Measurements from ENCODE around the gene RBP3. TPM values are rescaled to one million over a fixed set of nuclear protein-coding genes. Genes with fewer than 3 reads are reported as not detected.

RBP3 gene
- total RNA-seq, 1 donor from 2014 or later = not detected

DNA sequence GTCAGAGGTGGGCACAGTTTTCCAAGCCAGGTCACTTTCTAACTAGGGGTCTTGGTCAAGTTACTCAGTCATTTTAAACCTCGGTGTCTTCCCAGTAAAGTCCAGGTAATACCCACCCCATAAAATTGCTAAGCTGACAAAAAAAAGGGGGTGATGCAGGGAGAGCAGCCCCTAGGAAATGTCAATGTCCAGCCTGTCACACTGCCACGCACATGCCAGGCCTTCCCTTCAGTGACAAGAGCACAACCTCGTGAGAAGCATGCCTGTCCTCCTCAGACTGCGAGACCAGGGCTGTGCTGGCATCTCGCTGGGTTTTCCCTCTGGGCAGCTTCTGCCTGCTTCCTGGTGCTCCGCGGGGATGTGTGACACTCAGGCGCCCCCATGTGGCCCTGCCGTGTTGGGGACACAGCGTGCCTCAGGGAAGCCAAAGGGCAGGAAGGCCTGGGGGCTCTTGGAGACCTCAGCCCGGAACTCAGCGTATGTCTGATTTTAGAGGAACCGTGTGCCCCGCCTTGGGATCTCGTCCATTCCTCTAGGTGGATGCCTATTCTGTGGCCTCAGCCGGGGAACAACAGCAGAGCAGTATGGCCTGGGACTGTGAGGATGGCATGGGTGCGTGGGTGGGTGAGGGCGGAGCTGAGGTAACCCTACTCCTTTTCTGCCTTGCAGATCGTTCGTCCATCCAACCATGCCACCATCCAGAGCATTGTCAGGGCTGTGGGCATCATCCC lies 36.1 kb upstream of the RBP3 start:
- no peak overlapping the region for H3K27ac Mint-ChIP-seq
- CTCF ChIA-PET = interaction anchor here (0.6 to 4.7 kb wide), 13 partner anchors 12 to 319 kb away, joined by 3 to 70 read pairs (median 4); no protein-coding TSS in a partner anchor
- intact Hi-C loops (cut with micrococcal nuclease) = loop anchor here (1.0 kb wide), 1 partner anchor 265 kb away; no protein-coding TSS in a partner anchor
- POLR2A ChIA-PET = no interaction called here
- H3K4me3 Mint-ChIP-seq = no peak overlapping the region
- no peaks in the 10 kb centered on the region for H3K27me3 Mint-ChIP-seq
- no peaks in the 10 kb centered on the region for H3K9me3 Mint-ChIP-seq
- no peaks in the 10 kb centered on the region for H3K4me1 Mint-ChIP-seq
- DNase-seq = peak; percentile 58
- ATAC-seq (ENCODE audit: low read depth) = peak; percentile 84
- TF ChIP-seq, protein P1, sequence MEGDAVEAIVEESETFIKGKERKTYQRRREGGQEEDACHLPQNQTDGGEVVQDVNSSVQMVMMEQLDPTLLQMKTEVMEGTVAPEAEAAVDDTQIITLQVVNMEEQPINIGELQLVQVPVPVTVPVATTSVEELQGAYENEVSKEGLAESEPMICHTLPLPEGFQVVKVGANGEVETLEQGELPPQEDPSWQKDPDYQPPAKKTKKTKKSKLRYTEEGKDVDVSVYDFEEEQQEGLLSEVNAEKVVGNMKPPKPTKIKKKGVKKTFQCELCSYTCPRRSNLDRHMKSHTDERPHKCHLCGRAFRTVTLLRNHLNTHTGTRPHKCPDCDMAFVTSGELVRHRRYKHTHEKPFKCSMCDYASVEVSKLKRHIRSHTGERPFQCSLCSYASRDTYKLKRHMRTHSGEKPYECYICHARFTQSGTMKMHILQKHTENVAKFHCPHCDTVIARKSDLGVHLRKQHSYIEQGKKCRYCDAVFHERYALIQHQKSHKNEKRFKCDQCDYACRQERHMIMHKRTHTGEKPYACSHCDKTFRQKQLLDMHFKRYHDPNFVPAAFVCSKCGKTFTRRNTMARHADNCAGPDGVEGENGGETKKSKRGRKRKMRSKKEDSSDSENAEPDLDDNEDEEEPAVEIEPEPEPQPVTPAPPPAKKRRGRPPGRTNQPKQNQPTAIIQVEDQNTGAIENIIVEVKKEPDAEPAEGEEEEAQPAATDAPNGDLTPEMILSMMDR (IDR thresholded peaks at IDR 0.05) = peak; percentile 52
- no peaks in the 10 kb centered on the region for H3K36me3 Mint-ChIP-seq (ENCODE audit: low read depth)

DNA sequence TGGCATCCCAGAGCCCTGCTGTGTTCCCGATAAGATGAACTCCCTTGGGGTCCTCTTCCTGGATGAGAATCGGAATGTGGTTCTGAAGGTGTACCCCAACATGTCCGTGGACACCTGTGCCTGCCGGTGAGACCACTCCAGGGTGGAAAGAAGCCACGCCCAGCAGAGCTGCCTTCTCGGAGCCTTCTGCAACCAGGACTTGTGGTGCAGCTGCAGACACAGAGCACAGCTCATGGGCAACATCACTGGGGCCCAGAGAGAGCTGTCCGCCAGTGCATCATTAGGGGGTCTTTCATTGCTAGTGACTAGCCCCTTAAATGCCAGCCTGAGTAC lies 35.5 kb upstream of the RBP3 start:
- H3K4me1 Mint-ChIP-seq = no peaks in the 10 kb centered on the region
- CTCF ChIA-PET = interaction anchor here (0.8 to 4.7 kb wide), 5 partner anchors 11 to 287 kb away, joined by 4 to 70 read pairs (median 5); no protein-coding TSS in a partner anchor
- no peak overlapping the region for H3K27ac Mint-ChIP-seq
- H3K36me3 Mint-ChIP-seq (ENCODE audit: low read depth) = no peaks in the 10 kb centered on the region
- TF ChIP-seq, protein P1 (IDR thresholded peaks at IDR 0.05) = no peak
- no peaks in the 10 kb centered on the region for H3K9me3 Mint-ChIP-seq
- DNase-seq = no peak
- H3K27me3 Mint-ChIP-seq = no peaks in the 10 kb centered on the region
- ATAC-seq (ENCODE audit: low read depth) = no peak
- intact Hi-C loops (cut with micrococcal nuclease) = loop anchor here (1.0 kb wide), 1 partner anchor 265 kb away; no protein-coding TSS in a partner anchor
- H3K4me3 Mint-ChIP-seq = no peak overlapping the region
- POLR2A ChIA-PET = no interaction called here

DNA sequence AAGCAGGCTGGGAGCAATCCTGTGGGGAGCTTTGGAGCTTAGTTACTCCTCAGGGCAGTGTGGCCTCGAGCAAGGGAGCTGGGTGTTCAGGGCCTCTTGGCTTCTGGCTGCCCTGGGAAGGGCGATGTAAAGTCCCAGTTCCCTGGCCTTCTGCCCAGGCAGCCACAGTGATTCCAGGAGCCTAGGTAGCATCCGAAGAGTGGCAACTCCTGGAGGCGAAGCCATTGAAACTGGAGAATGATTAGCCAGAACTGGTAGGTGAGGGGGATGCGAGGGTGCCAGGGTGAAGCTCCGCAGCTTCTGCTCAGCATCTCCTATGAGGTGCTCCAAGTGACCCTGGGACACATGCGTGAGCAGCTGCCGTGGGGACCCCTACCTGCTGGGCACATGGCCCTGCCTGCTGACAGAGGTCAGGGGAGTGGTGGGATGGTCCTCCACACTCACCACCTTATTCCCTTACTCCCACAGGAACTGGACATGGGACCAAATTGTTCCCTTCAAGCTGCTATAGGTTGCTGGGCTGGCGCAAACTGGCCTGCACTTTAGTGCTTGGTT lies 33.7 kb upstream of the RBP3 start:
- H3K36me3 Mint-ChIP-seq (ENCODE audit: low read depth) = no peaks in the 10 kb centered on the region
- H3K27ac Mint-ChIP-seq = no peak overlapping the region
- ChIA-PET POLR2A (no interaction called here), CTCF (interaction anchor here (0.6 to 4.7 kb wide), 3 partner anchors 267 to 289 kb away, joined by 3 to 53 read pairs (median 4); no protein-coding TSS in a partner anchor)
- no peak for ATAC-seq (ENCODE audit: low read depth)
- no peaks in the 10 kb centered on the region for H3K4me1 Mint-ChIP-seq
- DNase-seq = no peak
- H3K27me3 Mint-ChIP-seq = no peaks in the 10 kb centered on the region
- H3K9me3 Mint-ChIP-seq = no peaks in the 10 kb centered on the region
- intact Hi-C loops (cut with micrococcal nuclease) = no loop called here
- H3K4me3 Mint-ChIP-seq = no peak overlapping the region
- TF ChIP-seq, protein P1 (IDR thresholded peaks at IDR 0.05) = no peak

DNA sequence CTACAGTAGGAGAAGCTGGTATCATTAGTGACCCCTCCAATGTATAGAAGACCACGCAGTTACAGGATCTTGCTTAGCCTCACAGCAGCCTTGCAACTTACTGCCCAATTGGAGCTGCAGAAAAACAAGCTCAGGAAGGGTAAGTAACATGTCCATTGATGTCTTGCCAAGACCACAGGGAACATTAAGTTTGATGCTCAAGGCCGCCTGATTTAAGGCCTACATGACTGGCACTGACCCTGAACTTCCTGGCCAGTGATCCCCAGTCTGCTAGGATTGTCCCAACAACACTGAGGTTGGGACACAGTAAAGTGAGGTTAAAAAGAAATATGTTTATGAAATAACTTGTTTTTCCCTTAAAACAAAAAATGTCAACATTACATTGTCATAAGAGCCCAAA lies 32.7 kb upstream of the RBP3 start:
- no peak for DNase-seq
- no peak for ATAC-seq (ENCODE audit: low read depth)
- TF ChIP-seq, protein P1 (IDR thresholded peaks at IDR 0.05) = no peak
- Mint-ChIP-seq H3K4me1 (no peaks in the 10 kb centered on the region), H3K9me3 (no peaks in the 10 kb centered on the region), H3K27ac (no peak overlapping the region), H3K4me3 (no peak overlapping the region), H3K36me3 (ENCODE audit: low read depth) (no peaks in the 10 kb centered on the region), H3K27me3 (no peaks in the 10 kb centered on the region)
- ChIA-PET POLR2A (no interaction called here), CTCF (interaction anchor here (0.8 kb wide), 1 partner anchor 268 kb away, joined by 3 read pairs; no protein-coding TSS in a partner anchor)
- intact Hi-C loops (cut with micrococcal nuclease) = no loop called here

DNA sequence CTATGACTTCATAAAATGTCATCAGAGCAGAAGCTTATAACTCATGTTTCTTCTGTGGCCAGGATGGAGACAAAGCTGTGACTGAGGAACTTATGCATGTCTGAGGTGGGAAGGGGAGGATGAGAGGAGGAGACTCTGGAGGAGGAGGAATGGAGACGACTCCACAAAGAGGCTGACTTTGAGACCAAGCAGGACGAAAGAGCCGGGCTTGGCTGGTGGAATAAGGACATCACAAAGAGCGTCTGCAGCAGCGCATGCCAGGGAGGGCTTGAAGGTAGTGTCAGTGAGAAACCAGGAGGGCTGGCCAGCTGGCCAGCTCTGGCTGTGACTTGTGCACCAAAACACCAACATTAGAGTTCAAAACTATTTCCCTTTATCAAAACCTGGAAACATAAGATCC lies 32.0 kb upstream of the RBP3 start:
- DNase-seq = no peak
- no peak overlapping the region for H3K4me3 Mint-ChIP-seq
- no peaks in the 10 kb centered on the region for H3K36me3 Mint-ChIP-seq (ENCODE audit: low read depth)
- no peaks in the 10 kb centered on the region for H3K9me3 Mint-ChIP-seq
- H3K27me3 Mint-ChIP-seq = no peaks in the 10 kb centered on the region
- no peak overlapping the region for H3K27ac Mint-ChIP-seq
- H3K4me1 Mint-ChIP-seq = no peaks in the 10 kb centered on the region
- intact Hi-C loops (cut with micrococcal nuclease) = no loop called here
- ChIA-PET CTCF (interaction anchor here (0.8 kb wide), 1 partner anchor 268 kb away, joined by 4 read pairs; no protein-coding TSS in a partner anchor), POLR2A (no interaction called here)
- no peak for ATAC-seq (ENCODE audit: low read depth)
- TF ChIP-seq, protein P1 (IDR thresholded peaks at IDR 0.05) = no peak
